Effector CD4-positive, alpha-beta T cell (primary cell): ENCODE results near the gene KDM4C.
"Not testable (repeated sequence)": the region's sequence is repeated elsewhere in the genome, so short reads cannot be mapped to it uniquely, and the experiment has no call there.

Experiments
- DNase-seq: peaks from one replicate; pipeline ENCODE4 v3.0.0-alpha.2; 2020
- total RNA-seq: gene quantifications from one replicate; lab custom pipeline; 2026; lab: John Stamatoyannopoulos, UW

The KDM4C gene
- 146 reads per million, percentile 89 among the genes with 10 or more reads in this experiment for total RNA-seq

DNA sequence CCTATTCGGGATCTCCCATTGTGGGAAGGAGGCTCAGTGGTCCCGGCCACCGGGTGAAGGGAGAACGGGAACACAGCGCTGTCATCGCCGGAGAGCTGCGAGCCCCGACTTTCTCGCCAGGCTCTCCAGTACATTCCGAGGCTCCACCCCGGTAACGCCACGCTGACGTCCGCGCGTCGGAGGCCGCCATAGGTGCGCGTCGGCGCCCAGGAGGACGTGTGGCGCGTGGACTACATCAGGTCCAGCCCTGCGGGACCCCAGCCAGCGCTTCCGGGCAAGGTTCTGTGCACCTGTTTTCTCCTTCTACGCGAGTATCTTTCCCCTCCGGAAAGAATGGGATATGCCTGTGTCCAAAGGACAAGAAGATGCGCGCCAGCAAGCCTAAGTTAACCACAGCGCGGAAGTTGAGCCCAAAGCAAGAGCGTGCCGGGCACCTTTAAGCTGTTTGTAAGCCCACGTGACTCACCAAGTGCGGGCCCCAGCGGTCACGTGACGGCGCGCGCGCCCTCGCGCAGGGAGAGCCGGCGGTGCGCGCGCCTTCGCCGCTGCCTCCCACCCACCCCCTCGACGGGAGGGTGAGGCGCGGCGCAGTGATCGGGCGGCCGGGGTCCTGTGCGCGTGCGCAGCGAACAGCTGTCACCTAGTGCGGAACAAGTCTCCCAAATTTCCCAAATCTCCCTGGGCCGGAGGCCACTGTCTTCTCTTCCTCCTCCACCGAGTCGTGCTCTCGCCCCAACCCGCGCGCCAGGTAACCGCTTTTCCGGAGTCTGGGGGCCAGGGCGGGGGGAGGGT lies at the start of gene KDM4C:
TSS of gene KDM4C (plus strand) at position 518 of the 792 bp plus-strand sequence. CDS start 35,016 bp downstream, outside the sequence.
- peak; percentile 91 for DNase-seq

DNA sequence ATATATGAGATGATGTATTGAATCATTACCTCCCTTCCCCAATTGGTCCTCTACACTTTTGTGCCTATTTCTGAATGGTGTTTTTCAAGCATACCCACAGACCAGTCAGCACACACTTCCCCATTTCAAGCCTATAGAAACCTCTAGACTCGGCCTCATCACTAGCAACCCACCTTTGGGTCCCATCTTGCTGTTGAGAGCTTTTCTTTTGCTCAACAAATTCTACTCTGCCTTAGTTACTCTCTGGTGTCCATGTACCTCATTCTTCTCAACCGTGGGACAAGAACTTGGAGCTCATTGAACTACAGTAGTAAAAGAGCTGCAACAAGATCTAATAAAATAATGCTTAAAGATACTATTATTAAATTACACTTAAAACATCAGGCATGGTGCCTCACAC lies 49.0 kb upstream of the KDM4C start:
- DNase-seq, result no peak

DNA sequence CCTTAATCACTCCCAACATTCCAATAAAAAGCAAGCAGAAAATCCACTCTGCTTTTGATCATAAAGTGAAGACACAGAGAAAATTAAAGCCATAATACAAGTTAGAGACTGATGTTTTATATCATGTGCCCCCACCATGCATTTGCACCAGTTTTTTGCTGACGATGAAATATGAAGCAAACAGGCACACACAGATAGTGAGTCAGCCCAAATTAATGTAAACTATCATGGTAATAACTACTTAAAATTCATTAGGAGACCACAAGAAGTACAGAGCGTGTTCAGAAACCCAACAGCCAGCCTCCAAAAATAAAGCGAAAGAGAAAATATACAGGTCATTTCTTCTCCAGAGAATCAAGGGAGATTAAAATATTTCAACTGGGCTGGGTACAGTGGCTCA lies 46.4 kb upstream of the KDM4C start:
- DNase-seq, result no peak

DNA sequence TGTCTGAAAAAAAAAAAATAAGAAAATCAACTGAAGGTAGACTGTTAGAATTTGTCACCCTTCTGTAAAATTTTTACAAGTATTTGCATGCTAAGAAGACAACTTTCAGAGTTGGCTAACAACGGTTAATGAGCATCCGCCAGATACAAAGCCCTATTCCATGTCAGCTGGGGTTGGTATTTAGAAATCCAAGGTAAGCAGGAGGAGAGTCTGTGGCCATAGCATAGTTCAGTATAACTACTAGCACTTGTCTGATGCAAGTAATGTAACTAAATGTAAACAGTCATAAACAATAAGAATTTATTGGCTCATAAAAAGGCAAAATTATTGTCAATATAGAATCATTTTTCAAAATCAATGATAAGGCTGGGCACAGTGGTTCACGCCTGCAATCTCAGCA lies 45.7 kb upstream of the KDM4C start:
- no peak for DNase-seq

DNA sequence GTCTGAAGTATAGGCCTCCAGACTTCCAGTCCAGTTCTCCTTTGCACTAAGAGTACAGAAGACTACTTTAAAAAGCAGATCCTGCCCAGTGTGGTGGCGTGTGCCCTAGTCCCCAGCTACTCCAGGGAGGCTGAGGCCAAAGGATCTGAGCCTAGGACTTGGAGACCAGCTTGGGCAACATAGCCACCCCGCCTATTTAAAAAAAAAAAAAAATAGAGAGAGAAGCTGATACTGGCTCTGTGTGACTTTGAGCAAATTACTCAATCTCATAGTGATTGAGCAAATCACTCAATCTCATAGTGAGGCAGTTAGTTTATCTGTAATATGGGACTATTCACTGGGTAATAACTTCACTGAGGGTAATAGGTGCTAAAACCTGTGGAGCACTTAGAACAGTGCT lies 43.6 kb upstream of the KDM4C start:
- no peak for DNase-seq

DNA sequence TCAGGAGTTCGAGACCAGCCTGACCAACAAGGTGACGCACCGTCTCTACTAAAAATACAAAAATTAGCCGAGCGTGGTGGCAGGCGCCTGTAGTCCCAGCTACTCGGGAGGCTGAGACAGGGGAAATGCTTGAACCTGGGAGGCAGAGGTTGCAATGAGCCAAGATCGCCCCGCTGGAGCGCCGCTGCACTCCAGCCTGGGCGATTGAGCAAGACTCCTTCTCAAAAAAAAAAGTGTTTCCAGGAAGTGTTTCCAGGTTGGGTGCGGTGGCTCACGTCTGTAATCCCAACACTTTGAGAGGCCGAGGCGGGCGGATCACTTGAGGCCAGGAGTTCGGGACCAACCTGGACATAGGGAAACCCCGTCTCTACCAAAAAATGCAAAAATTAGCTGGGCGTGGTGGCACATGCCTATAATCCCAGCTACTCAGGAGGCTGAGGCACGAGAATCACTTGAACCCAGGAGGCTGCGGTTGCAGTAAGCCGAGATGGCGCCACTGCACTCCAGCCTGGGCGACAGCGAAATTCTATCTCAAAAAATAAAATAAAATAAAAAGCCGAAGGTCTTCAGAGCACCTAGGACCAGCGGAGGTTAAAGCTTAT lies 42.5 kb upstream of the KDM4C start:
- not testable (repeated sequence) for DNase-seq

DNA sequence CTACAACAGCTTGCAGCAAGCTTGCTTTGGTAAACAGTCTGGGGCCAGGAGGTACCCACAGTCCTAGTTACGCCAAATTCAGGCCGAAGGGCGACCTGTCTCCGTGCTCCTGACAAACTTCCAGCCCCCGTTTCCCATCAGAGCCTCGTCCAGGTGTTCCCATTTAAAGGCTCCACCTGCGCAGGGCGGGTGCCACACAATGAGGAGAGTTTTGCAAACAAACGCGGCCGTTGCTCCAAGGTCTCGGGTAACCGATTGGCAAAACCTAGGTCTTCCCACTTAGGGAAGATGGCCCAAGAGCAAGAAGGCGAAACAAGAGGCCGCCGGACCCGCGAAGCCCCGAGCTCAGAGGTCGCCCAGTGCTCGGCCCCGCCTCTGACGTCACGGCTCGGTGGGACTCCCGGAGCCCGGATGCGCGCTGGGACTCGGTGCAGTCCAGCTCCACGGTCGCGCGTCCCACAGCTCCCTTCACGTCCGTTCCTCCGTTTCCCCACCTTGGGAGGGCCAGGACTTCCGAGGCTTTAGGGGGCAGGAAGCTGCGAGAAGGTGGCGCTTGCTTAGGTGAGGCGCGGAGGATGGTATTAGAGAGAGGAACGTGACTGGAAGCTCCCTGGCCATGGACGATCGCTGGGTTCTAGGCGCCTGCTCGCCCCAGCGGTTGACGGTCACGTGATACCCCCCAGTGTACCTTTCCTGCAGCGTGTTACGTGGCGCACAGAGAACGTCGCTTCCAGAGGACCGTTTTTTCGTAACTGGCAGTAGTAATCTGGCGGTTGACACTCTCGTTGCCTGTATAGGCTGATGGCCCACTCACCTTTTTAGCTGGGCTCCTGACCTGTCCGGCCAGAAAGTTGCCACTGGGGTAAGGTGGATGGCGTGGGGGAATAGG lies 41.8 kb upstream of the KDM4C start:
- peak; percentile 43 for DNase-seq

DNA sequence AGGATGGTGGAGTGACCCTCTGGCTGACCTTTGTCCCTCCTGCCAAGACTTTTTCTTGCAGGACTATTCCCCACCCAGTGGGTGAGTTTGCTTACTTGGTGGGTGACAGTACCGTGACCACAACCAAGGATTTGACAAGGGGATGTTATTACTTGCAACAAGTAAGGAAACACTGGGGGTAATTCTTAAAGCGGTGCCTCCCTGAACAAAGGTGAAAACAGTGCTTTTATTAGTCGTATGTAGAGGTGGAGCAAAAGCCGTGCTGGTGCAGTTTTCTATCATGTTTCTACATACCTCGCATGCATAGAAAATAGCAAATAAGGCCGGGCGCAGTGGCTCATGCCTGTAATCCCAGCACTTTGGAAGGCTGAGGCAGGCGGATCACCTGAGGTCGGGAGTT lies 41.0 kb upstream of the KDM4C start:
- no peak for DNase-seq

DNA sequence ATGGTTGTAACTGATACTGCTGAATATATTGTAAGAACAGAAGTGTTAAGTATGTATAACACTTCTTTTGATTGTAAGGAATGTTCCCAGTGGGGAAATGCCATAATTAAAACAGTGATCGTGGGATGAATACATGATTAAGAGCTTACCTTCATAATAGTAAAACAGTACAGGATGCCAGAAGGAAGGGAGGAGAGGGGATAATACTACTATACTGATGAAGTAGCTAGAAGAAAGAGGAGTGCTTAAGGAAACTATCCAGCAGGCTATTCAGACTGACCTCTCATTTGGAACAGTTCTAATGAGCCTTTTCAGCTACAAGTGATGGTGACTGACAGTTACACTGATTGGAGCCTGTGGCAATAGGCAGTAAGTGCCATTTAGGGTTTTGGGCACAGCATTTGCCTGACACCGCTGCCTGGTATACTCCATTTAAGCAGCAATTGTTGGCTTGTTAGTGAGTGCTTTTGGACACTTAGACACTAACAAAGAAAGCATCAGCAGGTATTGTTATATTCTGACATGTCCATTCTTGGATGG lies 33.8 kb upstream of the KDM4C start:
- no peak for DNase-seq

DNA sequence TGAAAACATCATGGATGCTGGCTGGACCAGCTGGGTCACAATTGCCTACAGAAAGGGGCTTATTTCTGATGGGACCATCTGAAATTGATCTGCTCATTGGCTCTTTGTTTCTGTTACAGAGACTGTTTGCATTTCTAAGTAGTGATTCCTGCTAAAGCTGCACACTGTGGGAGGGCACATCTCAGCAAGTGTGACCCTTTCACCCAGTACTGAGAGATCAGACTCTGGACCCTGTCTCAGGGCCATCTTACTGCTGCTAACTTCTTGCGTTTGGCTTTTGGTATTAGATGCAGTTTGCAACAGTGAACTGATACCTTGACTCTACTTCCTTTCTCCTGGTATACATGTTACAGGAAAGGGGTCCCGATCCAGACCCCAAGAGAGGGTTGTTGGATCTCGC lies 24.5 kb upstream of the KDM4C start:
- no peak for DNase-seq

DNA sequence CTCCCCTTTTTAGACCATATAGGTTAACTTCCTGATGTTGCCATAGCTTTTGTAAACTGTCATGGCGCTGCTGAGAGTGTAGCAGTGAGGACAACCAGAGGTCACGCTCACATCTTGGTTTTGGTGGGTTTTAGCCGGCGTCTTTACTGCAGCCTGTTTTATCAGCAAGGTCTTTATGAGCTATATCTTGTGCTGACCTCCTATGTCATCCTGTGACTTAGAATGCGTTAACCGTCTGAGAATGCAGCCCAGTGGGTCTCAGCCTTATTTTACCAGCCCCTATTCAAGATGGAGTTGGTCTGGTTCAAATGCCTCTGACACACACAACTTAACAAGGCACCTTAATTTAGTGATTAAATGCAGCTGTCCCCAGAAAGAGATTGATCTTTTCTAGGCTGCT lies 23.9 kb upstream of the KDM4C start:
- DNase-seq, result no peak

DNA sequence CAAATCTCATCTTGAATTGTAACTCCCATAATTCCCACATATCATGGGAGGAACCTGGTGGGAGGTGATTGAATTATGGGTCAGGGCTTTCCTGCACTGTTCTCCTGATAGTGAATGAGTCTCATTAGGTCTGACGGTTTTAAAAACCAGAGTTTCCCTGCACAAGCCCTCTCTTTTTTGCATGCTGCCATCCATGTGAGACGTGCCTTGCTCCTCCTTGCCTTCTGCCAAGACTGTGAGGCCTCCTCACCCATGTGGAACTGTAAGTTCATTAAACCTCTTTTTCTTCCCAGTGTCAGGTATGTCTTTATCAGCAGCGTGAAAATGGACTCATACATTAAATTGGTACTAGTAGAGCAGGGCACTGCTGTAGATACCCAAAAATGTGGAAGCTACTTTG lies 22.4 kb upstream of the KDM4C start:
- DNase-seq, result no peak

DNA sequence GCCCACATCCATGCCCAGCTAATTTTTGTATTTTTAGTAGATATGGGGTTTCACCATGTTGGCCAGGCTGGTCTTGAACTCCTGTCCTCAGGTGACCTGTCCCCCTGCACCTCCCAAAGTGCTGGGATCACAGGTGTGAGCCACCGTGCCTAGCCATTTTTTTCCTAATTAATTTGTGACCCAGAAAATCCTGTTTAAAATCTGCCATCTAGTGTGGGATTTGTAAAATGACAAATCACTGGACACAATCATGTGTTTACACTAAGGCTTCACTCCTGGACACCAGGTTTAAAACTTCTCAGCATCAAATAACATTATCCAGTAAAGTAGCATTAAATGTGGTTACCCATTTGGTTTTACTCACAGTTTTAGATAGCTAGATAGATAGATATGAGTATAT lies 18.6 kb upstream of the KDM4C start:
- no peak for DNase-seq

DNA sequence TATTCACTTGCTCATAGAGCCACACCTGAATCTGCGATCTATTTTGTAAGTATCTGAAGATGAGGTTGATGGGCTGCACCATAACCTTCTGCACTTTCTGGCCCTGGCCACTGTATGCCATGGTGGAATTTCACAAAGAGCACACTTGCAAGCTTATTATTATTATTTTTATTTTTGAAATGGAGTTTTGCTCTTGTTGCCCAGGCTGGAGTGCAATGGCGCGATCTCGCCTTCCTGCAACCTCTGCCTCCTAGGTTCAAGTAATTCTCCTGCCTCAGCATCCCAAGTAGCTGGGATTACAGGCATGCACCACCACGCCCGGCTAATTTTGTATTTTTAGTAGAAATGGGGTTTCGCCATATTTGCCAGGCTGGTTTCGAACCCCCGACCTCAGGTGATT lies 8.9 kb upstream of the KDM4C start:
- DNase-seq, result not testable (repeated sequence)

DNA sequence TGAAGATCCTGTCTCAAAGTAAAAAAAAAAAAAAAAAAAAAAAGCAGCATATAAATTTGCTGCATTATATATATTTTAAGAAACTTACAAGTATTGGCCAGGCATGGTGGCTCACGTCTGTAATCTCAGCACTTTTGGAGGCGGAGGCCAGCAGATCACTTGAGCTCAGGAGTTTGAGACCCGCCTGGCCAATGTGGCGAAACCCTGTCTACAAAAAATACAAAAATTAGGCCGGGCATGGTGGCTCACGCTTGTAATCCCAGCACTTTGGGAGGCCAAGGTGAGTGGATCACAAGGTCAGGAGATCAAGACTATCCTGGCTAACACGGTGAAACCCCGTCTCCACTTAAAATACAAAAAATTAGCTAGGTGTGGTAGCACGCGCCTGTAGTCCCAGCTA lies 2.9 kb upstream of the KDM4C start:
- DNase-seq, result not testable (repeated sequence)

DNA sequence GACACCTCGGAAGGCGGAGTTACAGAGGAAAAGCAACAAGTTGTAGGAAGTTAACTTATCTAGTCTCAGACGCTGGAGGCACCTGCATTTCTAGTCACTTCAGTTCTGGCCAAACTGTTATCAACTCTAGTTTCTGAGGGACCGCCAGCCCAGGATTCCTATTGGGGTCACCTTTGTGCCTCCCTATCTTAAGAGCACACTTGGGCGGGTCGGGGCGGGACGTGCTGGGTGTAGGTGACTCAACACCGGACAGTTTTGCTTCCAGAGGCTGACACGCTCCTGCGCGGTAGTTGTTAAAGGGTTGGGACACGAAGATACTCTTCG lies 679 bp upstream of the KDM4C start:
- peak; percentile 59 for DNase-seq

DNA sequence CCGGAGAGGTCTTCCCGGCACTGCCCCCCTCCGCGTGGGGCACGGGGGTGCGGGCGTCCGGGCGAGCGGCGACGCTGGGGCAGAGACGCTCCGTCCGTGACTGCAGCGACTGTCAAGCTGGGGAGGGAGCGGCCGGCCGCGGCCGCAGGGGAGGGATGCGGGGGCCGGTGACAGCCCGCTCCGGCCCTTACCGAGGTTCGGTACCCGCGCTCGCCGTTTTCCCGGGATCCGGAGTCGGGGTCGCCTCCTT lies 400 bp downstream of the KDM4C start:
- DNase-seq, result no peak

DNA sequence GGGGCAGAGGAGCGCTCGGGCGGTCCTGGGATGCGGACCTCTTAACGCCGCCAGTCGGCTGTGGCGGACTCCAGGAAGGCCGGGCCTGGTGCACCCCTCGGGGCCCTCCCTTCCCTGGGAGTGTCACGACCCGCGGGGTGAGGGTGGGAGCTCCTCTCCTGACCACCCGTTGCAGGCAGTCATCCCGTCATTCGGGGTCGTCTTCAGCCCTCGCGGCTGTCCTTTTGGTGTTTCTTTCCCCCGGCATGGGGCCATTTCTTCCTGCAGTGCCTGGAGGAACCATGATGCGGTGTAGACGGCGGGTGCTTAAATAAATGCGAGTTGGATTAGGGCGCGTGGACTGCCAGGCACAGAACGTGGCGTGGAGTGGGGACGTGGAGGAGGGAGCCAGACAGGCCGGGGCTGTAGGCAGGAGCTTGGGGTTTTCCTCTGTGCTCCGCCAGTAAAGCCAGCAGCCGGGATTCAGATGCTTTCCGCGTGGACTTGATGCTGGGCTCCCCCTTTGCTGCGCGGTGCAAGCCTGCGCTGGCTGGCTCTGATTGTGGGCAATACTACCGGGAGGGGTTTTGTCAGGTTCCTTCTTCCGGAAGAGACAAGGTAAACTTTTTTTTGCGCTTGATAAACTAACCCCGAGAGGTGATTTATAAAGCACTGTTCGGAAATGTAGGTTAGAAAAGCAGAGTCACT lies 868 bp downstream of the KDM4C start:
- DNase-seq, result peak; percentile 51

DNA sequence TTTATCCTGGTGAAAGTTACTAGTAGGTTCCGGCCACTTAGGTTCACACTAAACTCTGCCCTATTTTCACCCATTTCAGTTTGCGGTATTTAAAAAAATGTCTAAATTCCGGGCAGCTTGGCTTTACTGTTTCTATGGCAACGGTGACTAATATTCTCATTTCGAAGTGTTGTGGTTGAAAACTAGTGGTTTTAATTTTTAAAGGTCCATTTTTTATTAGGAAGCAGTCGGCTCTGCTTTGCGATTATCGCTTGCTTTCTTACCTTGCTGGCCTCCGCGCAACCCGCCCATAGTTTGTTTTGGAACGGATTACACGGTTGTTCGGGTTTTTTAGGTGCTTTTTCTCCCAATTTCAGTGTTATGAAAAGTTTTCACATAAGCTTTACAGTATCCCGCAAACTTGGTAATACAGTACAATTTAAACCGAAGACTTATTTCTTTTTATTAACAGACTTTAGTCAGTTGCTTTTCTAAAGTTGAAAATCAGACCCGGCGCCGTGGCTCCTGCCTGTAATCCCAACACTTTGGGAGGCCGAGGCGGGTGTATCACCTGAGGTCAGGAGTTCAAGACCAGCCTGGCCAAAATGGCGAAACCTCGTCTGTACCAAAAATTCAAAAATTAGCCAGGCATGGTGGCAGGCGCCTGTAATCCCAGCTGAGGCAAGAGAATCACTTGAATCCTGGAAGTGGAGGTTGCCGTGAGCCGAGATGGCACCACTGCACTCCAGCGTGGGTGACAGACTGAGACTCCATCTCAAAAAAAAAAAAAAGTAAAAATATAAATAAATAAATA lies 1.6 kb downstream of the KDM4C start:
- DNase-seq, result peak; percentile 12

DNA sequence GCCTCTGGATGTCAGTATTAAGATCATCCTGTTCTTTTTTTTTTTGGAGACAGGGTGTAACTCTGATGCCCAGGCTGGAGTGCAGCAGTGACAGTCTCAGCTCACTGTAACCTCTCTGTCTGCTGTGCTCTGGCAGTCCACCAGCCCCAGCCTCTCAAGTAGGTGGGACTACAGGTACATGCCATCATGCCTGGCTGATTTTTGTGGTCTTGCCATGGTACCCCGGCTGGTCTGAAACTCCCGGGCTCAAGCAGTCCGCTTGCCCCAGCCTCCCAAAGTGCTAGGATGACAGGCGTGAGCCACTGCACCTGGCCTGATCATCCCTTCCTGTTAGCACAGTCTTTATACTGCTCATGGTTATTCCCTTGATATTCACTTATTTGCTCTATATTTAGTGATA lies 3.5 kb downstream of the KDM4C start:
- DNase-seq, result no peak

DNA sequence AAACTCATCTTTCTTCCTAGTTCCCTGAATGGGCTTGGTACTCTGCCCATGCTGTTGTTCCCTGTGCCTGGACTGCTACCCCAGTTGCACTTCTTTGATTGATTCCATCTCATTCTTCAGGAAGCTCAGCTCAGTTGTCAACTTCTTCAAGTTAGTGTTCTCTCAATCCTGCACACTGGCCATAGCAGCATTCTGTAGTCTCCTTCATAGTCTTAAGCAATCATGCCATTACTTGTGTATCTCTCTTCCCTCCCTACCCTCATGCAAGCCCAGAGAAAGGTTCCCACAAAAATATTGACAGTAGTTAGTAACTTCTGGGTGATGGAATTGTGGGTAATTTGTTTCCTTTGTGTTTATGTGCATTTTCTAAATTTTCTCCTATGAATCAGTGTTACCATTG lies 5.5 kb downstream of the KDM4C start:
- no peak for DNase-seq

DNA sequence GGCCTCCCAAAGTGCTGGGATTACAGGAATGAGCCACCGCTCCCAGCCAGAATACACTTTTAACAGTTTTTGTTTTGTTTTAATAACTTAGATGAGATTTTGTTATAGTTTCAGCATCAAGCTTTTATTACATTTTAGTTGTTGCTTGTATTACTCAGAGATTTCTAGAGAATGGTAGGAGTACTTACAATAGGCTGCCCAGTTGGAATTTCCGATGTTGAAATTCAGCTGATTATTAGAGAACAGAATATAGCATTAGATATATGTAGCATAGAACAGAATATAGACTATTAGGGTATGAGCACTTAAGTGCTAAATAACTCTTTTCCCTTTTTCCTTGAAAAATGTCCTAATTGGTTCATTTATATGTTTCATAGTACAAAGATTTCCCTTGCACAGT lies 6.2 kb downstream of the KDM4C start:
- no peak for DNase-seq
